HG03064 (cell line): ENCODE data around the gene TMEM121.

Source experiments
- ATAC-seq: cut with Tn5 transposase; IDR thresholded peaks from one replicate; pipeline ENCODE4 v1.9.1; 2021; ENCODE audit warnings: low read depth; ENCODE audit not compliant: unreplicated experiment

Gene TMEM121

DNA sequence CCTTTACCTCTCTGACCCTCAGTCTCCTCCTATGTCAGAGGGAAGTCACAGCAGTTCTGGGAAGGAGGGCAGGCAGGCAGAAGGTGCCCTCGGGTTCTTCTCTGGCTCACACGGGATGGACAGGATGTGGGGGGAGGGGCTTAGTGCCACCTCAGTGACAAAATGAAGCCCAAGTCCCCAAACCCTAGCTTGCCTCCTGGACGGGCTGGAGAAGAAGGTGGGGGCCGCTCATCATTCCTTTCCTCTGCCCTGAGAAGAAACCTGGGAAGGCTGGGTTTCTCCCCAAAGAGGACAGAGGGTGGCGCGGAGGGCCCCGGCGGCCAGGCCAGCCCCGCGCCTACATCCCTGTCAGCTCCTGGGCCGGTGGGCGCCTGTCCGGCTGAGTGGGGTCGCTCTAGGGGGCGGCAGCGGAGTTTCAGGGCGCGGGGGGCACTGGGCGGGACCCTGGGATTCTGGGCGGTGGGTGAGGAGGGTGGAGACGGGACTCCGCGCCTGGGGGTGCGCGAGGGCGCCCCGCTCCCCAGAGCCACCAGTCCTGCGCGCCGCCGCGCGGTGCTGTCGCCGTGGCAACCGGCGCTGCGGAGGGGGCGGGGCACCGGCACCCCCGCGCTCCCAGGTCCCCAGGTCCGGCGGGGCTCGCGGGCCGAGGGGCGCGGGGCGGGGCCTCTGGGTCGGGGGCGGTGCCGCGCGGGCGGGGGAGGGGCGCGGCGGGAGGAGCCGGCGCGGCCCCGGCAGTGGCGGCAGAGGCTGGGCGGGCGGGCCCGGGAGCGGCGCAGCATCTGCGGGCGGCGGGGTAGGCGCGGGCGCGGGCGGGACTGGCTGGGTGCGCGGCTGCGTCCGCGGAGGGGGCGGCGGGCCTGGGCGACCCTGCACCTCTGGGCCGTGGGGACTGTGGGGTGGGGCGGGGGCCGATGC lies at the start of gene TMEM121:
TMEM121 (plus strand) TSS at position 723 of the 915 bp plus-strand sequence. CDS start 2,252 bp downstream, outside the sequence.
- no peak for ATAC-seq

DNA sequence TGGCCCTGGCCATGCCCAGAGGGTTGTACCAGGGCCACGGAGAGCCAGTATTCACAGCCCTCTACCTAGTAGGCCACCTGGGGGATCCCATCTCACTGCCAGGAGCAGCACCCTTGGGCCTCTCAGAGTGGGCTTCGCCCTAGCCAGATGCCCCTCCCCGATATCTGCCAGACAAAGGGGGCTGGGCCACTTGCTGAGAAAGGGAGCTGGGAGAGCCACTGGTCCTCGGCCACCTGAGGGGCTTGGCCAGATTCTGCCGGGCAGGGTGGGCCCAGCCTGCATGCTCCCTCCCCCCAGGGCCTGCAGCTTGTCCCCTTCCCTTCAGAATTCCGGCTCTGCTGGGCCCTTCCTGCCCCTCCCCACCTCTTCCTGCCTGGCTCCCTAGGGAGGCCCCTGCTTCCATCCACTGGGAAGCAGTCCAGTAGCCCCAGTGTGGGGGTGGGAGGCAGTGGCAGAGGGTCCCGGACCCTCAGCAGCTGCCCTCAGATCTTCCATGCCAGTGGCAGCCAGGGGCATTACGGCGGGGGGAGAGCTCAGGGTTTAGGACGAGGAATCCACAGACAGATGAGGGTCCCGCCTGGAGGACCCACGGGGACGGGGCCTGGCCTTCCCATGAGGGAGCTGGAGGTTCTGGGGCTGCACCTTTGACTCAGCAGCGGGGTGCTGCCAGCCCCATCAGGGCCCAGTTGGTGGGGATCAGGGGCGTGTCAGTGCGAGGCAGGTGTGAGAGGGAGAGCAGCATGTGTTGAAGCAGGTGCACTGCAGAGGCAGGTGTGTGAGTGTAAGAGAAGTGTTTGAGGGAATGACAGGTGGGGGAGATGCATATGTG lies 49.3 kb upstream of the TMEM121 start:
- ATAC-seq = no peak

DNA sequence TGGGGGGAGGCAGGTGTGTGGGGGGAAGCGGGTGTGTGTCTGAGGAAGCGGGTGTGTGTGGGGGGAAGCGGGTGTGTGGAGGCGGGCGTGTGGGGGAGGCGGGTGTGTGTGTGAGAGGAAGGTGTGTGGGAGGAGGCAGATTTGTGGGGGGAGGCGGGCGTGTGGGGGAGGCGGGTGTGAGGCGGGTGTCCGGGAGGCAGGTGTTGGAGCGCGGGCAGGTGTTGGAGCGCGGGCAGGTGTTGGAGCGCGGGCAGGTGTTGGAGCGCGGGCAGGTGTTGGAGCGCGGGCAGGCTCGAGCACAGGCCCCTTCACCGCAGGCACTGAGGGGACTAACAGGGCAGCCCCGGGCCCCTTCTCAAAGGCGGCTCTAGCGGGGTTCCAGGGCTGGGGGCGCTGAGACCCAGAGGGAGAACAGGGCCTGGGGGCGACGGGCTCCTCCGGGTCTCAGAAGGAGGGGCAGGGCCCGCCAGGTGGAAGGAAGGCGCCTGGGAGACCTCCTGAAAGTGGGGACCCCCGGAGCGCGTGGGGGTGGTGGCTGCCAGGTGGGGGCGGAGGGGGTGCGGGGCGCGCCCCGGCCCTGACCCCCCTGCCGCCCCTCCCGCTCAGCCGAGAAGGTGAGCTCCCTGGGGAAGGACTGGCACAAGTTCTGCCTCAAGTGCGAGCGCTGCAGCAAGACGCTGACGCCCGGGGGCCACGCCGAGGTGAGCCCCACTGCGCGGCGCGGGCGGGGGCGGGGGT lies 48.6 kb upstream of the TMEM121 start:
- ATAC-seq = no peak

DNA sequence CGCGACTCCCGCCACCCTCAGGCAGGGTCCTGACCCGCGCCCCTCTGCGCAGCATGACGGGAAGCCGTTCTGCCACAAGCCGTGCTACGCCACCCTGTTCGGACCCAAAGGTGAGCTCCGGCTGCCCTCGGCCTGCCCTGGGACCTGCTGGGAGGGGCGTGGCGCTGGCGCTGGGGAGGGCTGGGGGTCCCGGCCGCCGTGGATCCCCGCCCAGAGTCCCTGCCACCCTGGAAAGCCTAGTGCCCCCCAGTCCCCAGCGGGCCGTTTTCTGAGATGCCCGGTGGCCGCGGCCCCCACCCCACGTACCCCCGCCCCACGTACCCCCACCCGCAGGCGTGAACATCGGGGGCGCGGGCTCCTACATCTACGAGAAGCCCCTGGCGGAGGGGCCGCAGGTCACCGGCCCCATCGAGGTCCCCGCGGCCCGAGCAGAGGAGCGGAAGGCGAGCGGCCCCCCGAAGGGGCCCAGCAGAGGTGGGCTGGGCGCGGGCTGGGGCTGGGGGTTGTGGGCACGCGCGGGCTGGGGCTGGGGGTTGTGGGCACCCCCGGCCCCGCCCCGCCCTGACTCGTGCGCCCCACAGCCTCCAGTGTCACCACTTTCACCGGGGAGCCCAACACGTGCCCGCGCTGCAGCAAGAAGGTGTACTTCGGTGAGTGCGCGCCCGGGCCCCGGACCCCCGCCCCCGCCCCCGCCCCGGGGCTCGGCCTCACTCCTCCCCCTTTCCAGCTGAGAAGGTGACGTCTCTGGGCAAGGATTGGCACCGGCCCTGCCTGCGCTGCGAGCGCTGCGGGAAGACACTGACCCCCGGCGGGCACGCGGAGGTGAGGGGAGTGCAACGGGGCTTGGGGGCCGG lies 47.8 kb upstream of the TMEM121 start:
- no peak for ATAC-seq

DNA sequence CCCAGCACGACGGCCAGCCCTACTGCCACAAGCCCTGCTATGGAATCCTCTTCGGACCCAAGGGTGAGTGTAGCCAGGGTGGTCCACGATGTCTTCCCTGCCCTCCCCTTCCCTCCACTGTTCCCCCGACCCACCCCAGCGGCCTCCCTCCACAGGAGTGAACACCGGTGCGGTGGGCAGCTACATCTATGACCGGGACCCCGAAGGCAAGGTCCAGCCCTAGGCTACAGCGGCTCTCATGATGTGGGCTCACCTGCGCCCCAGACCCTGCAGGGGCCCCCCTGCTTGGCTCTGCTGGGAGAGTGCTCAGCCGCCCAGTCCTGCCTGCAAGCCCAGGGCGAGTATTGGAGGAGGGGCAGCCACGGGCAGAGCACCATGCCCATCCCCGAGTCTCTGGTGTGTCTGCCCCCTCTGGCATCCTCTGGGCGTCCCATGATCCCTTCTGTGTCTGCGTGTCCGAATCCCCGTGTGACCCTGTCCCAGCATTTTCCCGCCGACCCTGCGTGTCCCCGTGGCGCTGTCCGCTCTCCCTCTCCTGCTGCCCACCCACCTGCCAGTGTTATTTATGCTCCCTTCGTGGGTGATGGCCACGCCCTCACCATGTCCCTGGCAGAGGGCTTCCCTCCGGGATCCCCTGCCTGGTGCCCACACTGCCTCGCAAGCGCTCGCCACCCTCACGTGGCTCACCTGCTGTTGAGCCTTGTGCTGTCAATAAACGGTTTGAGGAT lies 46.8 kb upstream of the TMEM121 start:
- no peak for ATAC-seq

DNA sequence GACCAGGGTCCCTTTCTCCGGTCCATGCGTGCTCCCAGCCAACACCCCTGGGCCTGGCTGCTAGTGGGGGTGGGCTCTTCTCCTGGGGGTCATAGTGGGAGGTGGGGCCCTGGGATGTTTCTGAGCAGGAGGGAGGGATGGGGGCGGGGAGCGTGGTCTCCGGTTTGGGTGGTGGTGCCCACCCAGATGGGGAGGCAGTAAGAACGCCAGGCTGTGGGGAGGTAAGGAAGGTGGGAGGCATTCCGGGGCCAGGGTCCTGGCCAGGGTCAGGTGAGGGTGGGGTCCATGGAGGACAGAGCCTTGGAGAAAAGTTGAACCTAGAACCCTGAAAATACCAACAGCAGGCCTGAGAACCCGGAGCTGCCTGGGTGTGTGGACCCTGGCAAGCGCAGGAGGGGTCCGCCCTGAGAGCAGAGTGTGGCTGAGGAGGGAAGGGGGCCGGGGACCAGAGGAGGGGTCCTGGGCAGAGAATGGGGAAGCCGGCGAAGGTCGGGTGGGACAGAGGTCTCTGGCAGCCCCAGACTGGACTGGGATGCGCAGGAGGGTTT lies 46.1 kb upstream of the TMEM121 start:
- no peak for ATAC-seq

DNA sequence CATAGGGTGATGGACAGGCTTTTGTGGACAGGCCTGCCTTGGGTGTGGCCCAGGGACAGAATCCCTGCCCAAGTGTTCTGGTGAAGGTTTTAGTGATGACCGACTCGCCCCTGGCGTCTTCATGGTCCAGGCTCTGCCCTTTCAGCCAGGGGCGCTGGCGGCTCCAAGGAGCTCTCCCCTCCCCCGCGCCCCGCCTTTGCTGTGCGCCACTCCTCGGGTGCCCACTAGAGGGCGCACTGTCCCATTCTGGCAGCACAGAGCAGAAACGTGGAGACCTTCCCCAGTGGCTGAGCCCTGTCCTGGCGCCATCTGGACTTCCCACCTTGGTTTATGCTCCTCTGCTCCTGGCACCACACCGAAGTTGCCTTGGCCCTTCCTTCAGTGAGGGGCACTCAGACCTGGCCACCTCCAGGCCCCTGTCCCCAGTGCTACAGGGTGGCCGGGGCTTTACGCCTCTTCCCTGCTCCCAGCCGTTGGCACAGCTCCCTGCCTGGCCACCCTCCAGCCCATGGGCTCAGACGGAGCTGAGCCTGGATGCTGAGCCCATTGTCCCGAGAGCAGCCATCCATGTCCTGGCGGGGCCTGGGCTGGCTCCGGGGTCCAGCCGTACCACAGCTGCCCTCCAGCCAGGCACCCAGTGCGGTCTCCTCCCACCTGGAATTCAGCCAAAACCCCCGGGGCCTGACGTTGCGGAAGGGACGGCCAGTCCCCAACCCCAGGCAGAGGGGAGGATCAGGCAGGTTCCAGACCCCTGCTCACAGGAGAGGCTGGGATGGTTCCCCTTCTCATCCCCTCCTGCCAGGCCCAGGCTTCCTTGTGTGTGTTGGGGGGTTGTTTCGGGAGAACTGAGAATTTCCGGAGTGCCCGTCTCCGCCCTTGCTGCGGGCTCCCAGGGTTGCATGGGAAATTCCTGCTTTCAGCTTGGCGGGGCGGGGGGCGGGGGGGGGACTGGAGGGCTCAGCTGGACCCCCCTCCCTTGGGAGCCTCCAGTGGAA lies 45.3 kb upstream of the TMEM121 start:
- peak; percentile 53 for ATAC-seq

DNA sequence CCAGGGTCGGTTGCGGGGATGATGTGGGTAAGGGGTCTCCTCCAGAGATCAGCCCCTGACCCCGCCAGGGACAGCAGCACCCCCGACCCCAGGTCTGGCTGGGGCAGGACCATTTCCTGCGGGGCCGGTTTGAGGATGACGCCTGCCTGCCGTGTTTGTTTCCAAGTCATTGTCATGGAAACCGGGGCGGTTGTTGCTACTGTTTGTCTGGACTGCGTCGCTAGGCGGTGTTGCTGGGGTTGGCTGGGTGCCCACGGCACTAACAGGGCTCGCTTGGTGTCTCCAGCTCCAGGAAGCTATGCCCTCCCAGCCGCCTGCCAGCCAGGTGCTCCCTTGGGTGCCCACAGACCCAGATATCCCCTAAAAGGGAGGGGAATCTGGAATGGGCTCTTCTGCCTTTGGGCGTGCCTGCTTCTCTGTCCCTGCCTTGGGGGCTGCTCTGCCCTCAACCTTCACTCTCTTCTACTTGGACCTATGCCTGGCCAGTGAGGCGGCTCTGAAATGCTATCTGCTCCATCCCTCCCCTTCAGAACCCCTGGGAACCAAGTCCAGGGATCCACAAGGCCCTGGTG lies 44.4 kb upstream of the TMEM121 start:
- ATAC-seq = no peak

DNA sequence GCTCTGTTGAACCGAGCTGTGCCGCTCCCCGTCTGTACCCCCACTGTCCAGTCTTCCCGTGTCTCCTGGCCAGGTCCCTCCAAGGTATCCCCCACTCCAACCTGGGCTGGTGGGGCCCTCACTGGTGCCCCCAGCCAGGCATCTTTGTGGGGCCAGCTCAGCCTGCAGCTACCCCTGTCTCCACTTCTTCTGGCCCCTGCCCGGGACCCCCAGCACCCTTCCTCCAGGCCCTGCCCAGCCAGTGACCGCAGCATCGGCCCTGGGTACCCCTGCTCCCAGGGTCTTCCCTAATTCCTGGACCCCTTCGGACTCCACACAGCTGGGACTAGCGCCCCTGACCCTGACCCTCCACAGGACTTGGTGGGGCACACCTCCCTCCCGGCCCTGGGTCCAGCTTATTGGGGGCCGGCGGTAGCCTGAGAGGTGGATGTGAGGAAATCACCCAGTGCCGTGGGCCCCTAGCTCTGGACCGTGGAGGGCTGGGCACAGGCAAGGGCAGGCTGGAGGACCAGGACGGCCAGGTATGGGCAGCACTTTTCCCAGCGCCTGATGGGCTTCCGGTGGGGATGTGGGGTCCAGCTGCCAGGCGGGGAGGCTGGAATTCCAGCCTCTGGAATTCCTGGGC lies 43.8 kb upstream of the TMEM121 start:
- no peak for ATAC-seq

DNA sequence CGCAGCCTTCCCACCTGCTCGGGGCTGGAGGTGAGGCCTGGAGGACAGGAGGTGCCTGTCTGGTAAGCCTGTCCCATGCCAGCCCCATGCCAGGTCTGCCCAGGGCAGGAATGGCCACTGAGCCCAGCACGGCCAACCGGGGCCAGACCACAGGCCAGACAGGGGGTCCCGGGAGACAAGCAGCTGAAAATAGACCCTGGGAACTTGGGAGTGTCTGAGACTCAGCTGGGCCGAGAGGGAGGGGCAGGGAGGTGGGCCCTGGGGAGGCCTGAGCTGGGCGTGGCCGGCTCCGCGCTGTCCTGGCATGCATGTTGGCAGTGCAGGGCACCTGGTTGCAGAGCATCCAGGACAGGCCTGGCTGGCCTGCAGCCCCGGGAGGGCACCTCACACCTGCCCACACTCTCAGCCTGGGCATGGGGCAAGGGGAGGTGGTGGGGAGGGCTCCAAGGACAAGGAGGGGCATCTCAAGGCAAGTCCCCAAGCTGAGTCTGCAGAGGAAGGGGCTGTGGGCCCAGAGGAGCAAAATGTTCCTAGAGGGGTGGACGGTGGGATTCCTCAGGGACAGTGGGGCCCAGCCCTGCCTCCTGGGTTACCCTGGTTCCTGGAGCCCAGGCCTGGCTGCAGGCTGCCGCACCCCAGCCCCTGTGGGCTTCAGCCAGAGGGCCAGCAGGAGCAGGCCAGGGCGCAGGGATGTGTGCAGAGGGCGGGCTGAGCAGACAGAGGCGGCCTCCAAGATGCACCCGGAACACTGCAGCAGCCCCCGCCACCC lies 42.9 kb upstream of the TMEM121 start:
- ATAC-seq = no peak

DNA sequence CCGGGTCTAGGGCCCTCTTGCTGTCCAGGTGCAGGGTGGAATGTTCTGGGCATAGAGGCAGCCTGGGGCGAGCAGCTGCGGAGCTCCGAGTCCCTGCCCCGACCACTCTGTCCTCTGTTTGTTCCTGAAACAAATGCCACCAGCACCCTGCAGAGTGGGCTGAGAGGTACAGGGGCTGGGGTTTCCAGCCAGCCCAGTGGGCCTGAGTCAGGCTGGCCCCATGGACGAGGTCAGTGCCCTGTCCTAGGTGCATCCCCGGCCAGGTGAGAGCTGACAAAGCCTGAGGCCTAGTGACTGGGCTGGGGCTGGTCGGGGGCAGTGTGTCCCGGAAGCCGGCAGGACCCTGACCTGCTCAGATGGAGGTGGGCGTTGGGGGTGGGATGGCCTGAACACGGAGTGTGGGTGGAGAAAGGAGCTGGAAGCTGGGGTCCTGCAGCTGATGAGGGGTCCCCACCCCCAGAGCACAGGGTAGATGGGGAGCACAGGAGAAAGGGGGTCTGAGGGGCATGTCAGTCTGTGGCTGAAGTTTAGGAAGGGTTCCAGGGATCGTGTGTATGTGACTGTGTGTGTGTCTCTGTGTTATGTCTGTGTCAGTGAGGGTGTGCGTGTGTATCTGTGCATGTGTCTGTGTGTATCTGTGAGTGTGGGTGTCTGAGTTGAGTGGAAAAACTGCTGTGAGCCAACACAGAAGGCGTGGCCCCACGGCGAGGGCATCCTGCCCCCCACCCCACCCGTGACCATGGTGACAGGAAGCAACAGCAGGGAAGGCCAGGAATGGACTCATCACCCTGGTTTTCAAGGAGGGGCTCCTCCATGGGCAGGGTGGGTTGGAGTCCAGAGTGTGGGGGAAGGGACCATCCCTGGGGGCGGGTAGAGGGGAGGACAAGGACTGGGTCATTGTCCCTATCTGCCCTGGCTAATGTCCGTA lies 42.0 kb upstream of the TMEM121 start:
- ATAC-seq = no peak

DNA sequence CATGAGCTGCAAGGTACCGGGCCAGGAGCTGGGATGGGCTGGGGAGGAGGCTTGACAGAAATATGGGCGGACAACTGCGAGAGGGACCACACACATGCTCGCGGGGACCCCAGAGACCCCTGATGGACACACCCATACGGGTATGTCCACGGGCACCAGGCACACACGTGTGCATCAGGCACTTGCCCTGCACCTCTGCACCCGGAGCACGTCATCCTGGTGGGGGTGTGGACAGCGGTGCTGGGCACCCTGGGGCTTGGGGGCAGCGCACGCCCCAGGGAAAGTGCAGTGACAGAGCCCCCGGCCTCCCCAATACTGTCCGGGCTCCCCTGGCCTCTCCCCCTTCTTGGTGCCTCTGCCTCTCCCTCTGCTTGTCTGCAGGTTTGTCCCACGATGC lies 41.4 kb upstream of the TMEM121 start:
- no peak for ATAC-seq

DNA sequence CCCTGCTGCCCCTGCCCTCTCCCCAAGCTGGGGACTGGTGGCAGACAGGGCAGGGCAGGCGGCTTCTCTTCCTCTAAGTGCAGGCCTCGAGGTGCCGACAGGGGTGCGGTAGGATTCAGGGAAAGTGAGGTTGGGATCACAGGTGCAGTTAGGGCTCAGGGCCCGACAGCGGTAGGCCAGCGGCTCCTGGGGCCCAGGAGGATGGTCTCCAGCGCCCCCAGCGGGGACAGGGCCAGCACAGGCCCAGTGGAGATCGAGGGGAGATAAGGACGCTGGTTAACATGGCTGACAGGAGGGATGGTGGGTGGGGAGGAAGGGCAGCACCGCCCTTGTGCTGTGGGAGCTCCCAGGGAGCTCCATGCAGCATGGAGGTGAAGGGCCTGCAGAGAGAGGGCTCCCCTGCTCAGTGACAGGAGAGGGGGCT lies 40.6 kb upstream of the TMEM121 start:
- no peak for ATAC-seq

DNA sequence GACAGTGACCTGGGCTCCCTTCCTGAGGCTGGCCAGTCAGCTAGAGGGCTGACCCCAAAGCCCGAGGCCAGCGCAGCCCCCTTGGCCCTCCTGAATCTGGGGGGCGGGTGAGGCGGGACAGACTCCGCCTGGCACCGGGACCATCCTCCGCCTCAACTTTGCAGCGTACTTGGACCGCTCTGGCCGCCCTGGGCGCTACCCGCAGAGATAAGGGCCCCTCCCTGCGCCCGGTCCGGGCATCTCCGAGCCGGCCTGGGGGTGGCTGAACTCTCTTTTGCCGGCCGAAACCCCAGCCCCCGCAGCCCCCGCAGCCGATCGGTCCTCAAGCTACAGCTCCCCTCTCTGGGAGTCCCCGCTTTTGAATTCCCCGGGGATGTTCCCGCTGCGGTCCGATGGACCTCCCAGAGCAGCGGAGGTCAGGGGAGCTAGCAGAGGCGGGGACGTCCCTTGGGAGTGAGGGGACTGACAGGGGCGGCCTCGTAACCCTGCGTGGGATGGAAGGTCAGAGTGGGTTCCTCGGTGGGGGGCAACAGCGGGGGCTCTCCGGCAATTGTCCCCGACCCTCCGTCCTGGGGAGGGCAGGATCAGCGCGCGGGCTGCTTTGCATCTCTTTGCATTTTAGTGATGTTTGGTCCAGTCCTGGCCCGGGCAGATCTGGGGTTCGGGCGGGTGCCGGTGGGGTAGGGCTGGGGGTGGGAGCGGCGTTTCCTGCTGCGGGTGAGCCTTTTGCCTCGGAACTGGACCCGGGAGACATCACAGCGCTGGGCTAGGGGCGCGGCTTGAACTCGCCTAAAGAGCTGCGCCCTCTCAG lies 40.0 kb upstream of the TMEM121 start, which contains the start of gene CRIP1:
CRIP1 (plus strand) TSS at position 724 of the 811 bp plus-strand sequence. CDS start 374 bp downstream, outside the sequence.
- ATAC-seq = no peak
